Tibial nerve (tissue), 4 donors: Measurements from ENCODE around the gene ETFRF1. TPM values are rescaled to one million over a fixed set of nuclear protein-coding genes. Genes with fewer than 3 reads are reported as not detected.

ENCODE experiments used
- DNase-seq, 2 donors: peaks; one replicate each; pipeline ENCODE4 v3.0.0-alpha.2; 2019; ENCODE audit warnings: low spot score in 2 of 2
- H3K27ac ChIP-seq, 4 donors: fragments of 200-600 bp; sonication (generic) in 3 of 4; one replicate each; pipeline ENCODE4 v1.5.1; 2017 to 2019; ENCODE audit warnings: mild to moderate bottlenecking in 1 of 4
- H3K27me3 ChIP-seq, 2 donors: fragments of 200-600 bp; sonication (generic) in 1 of 2; one replicate each; pipeline versions ENCODE4 v1.5.1 to v1.6.0; 2017 to 2019
- H3K36me3 ChIP-seq, 3 donors: fragments of 200-600 bp; sonication (generic); one replicate each; pipeline ENCODE4 v1.5.1; 2018 to 2019
- H3K4me1 ChIP-seq, 4 donors: fragments of 200-600 bp; sonication (generic) in 3 of 4; one replicate each; pipeline ENCODE4 v1.5.1; 2017 to 2019
- H3K4me3 ChIP-seq, 4 donors: fragments of 200-600 bp; sonication (generic) in 3 of 4; one replicate each; pipeline ENCODE4 v1.5.1; 2017 to 2019; ENCODE audit warnings: mild to moderate bottlenecking in 1 of 4, moderate library complexity in 1 of 4
- H3K9me3 ChIP-seq, 4 donors: fragments of 200-600 bp; sonication (generic) in 3 of 4; one replicate each; pipeline ENCODE4 v1.5.1; 2017 to 2019
- CTCF ChIP-seq, 5 experiments: fragments of 200-600 bp in 3 of 5; fragments of 450-650 bp in 2 of 5; sonication (generic) in 3 of 5; IDR thresholded peaks; one replicate each; pipeline ENCODE4 v1.5.1; 2016 to 2019; ENCODE audit warnings: antibody characterized with exemption in 5 of 5, mild to moderate bottlenecking in 3 of 5, moderate library complexity in 2 of 5
- EP300 ChIP-seq, 2 donors: sonication (generic); formaldehyde crosslinking; IDR thresholded peaks; one replicate each; pipeline ENCODE4 v1.6.1; 2017; ENCODE audit warnings: antibody characterized with exemption in 2 of 2, mild to moderate bottlenecking in 1 of 2
- POLR2A ChIP-seq, 2 donors: fragments of 450-650 bp; IDR thresholded peaks; one replicate each; pipeline ENCODE4 v1.6.1; 2017; ENCODE audit warnings: antibody characterized with exemption in 2 of 2, mild to moderate bottlenecking in 2 of 2, moderate library complexity in 2 of 2
- WGBS, 2 donors: methylation state at CpG; one replicate each; pipeline ENCODE4 v1.1.5; 2018; 5-methylcytosine and 5-hydroxymethylcytosine counted together
- total RNA-seq, 4 donors: library from RNA; depleted of rRNA; stranded (reverse); fragments of >200 nt; gene quantifications; one replicate each; pipeline ENCODE4 v1.1.0, GENCODE V29; 2016

The ETFRF1 gene
- total RNA-seq, 4 donors from 2014 or later: 24.0 to 54.2 (median 50.0) TPM

DNA sequence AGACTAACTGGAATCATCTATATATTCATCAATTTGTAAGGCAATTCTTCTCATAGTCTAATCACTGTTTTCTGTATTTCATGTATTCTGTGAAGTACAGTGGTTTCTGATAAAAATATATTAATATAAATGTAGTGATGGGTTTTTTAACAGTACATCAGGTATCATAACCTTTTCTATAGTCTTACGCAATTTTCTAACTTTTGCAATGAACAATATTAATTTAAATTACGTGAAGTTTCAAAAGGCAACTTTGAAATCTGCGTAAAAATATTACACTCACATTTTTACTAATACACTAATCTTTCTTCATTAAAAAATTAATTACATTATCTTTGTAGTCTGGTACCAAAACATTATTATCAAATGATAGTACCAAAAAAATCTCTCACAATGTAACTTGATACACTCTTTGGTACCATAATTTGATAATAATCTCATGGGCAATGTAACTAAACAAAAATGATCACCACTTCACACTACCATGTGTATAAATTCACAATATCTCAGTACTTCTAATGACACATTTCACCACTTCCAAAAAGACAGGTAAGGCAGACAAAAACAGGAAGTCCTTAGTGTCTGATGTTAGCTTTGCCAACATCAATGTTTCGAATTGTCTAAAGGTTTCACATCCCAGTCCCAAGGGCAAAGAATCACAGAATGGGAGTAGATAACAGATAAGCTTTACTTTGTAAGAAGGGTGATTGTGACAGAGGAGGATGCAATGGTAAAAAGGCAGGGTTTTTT, 8.8 kb upstream of the ETFRF1 start:
- Histone ChIP-seq H3K36me3 (no peaks in the 10 kb centered on the region), H3K4me1 (no peaks in the 10 kb centered on the region), H3K4me3 (peak overlapping the region in 1 of 4 donors; percentile 20), H3K9me3 (no peaks in the 10 kb centered on the region), H3K27ac (no peak overlapping the region), H3K27me3 (no peaks in the 10 kb centered on the region)
- DNase-seq: no peak
- TF ChIP-seq EP300 (IDR thresholded peaks at IDR 0.05): no peak
- no peak for TF ChIP-seq POLR2A (IDR thresholded peaks at IDR 0.05)
- TF ChIP-seq CTCF (IDR thresholded peaks at IDR 0.05): no peak
- WGBS, 2 donors: 86 to 95% methylated on average over 4 of the region's 4 CpGs

- H3K27ac ChIP-seq: no peak overlapping the region
- DNase-seq: no peak
- peak overlapping the region in 1 of 4 donors; percentile 20 for H3K4me3 ChIP-seq
- no peak for TF ChIP-seq POLR2A (IDR thresholded peaks at IDR 0.05)
- TF ChIP-seq CTCF (IDR thresholded peaks at IDR 0.05): no peak
- no peak for TF ChIP-seq EP300 (IDR thresholded peaks at IDR 0.05)
- no peaks in the 10 kb centered on the region for H3K36me3 ChIP-seq
- H3K9me3 ChIP-seq: no peaks in the 10 kb centered on the region
- no peaks in the 10 kb centered on the region for H3K4me1 ChIP-seq
- WGBS, 2 donors: 86 to 91% methylated on average over 3 of the region's 3 CpGs
- no peaks in the 10 kb centered on the region for H3K27me3 ChIP-seq
Measured at GRCh38 chr12:25186788-25187402, 8.1 kb upstream of the ETFRF1 start.

GRCh38 chr12:25187781-25188180, 7.3 kb upstream of the ETFRF1 start:
- WGBS, 2 donors: 81 to 85% methylated on average over 2 of the region's 2 CpGs
- Histone ChIP-seq H3K4me1 (no peaks in the 10 kb centered on the region), H3K4me3 (no peak overlapping the region), H3K9me3 (no peaks in the 10 kb centered on the region), H3K27ac (no peak overlapping the region), H3K36me3 (no peaks in the 10 kb centered on the region), H3K27me3 (no peaks in the 10 kb centered on the region)
- TF ChIP-seq CTCF (IDR thresholded peaks at IDR 0.05) (no peak), POLR2A (IDR thresholded peaks at IDR 0.05) (no peak), EP300 (IDR thresholded peaks at IDR 0.05) (no peak)
- DNase-seq: no peak

GRCh38 chr12:25189656-25190055, 5.4 kb upstream of the ETFRF1 start:
- Histone ChIP-seq H3K27me3 (no peaks in the 10 kb centered on the region), H3K27ac (no peak overlapping the region), H3K9me3 (no peaks in the 10 kb centered on the region), H3K4me1 (peaks cover 0 to 11% (median 6%) of the 10 kb centered on the region in 4 donors), H3K4me3 (no peak overlapping the region), H3K36me3 (no peaks in the 10 kb centered on the region)
- TF ChIP-seq CTCF (IDR thresholded peaks at IDR 0.05) (no peak), POLR2A (IDR thresholded peaks at IDR 0.05) (no peak), EP300 (IDR thresholded peaks at IDR 0.05) (no peak)
- DNase-seq: no peak

- Histone ChIP-seq H3K4me3 (no peak overlapping the region), H3K4me1 (peaks cover 0 to 12% (median 6%) of the 10 kb centered on the region in 4 donors), H3K27ac (no peak overlapping the region), H3K9me3 (no peaks in the 10 kb centered on the region), H3K36me3 (no peaks in the 10 kb centered on the region), H3K27me3 (no peaks in the 10 kb centered on the region)
- DNase-seq: no peak
- 92 to 95% methylated on average over 6 of the region's 6 CpGs for WGBS, 2 donors
- no peak for TF ChIP-seq POLR2A (IDR thresholded peaks at IDR 0.05)
- TF ChIP-seq CTCF (IDR thresholded peaks at IDR 0.05): no peak
- TF ChIP-seq EP300 (IDR thresholded peaks at IDR 0.05): no peak
Measured at GRCh38 chr12:25190793-25191192, 4.2 kb upstream of the ETFRF1 start.
